ENCODE results near the gene COX7A2. TPM values are rescaled to one million over a fixed set of nuclear protein-coding genes. Genes with fewer than 3 reads are reported as not detected.

COX7A2 gene
- polyA plus RNA-seq, 4 donors, result 214 to 1,298 (median 910) TPM

DNA sequence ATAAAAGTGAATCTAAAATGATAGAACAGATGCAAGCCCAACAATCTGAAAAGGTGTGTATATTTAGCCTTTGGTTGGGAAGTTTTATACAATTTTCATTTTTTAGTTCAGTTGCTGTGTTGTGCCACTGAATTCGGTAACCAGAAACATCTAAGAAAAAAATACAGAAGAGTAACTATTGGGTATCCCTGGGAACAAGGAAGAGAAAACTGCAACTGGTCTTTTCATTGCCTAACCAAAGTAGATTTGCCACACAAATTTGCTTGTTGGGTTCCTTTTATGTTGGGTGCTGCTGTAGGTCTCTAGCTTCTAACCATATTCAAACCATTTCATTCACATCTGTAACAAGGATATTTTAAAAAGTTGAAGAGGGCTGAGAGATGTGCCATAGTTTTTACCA, 43.8 kb upstream of the COX7A2 start:
- Histone ChIP-seq H3K4me1 (ENCODE audit: control insufficient read depth in 3 of 3, insufficient read depth in 2 of 3, low read depth in 1 of 3, low read length in 2 of 3) (peaks cover 2 to 3% (median 2%) of the 10 kb centered on the region in 3 donors), H3K36me3 (ENCODE audit: control insufficient read depth in 3 of 3, insufficient read depth in 2 of 3, low read depth in 1 of 3, low read length in 3 of 3) (peaks cover 0 to 2% (median 0%) of the 10 kb centered on the region in 3 donors), H3K4me3 (ENCODE audit: low read depth in 1 of 3, low read length in 3 of 3) (no peak overlapping the region), H3K9me3 (ENCODE audit: control insufficient read depth in 2 of 2, insufficient read depth in 1 of 2, low read depth in 1 of 2, low read length in 1 of 2) (no peaks in the 10 kb centered on the region), H3K27me3 (ENCODE audit: control insufficient read depth in 3 of 3, insufficient read depth in 3 of 3, low read length in 3 of 3) (no peaks in the 10 kb centered on the region), H3K27ac (ENCODE audit: low read depth in 1 of 3, low read length in 2 of 3) (no peak overlapping the region)
- FAIRE-seq, result no peak
- DNase-seq, result no peak
- 77 to 100% (median 85%) methylated on average over 1 of the region's 1 CpG for WGBS, 3 donors

DNA sequence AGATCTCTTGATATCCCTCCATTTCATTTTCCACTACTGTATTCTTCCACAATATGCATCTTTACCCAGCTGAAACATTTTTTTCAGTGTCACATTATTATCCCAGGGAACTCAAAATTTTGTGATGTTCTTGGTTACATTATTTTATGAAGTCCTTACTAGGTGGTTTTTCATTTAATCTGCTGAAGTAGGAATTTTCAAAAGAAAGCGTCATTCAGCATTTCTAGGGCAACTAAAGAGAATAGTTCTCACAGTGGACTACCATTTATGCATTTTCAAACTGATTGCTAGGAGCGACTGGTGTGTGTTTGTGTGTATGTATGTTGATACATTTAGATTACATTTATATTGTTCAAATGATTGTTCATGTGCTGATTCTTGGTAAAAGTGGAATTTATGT, 43.4 kb upstream of the COX7A2 start:
- Histone ChIP-seq H3K27me3 (ENCODE audit: control insufficient read depth in 3 of 3, insufficient read depth in 3 of 3, low read length in 3 of 3) (no peaks in the 10 kb centered on the region), H3K9me3 (ENCODE audit: control insufficient read depth in 2 of 2, insufficient read depth in 1 of 2, low read depth in 1 of 2, low read length in 1 of 2) (no peaks in the 10 kb centered on the region), H3K4me3 (ENCODE audit: low read depth in 1 of 3, low read length in 3 of 3) (no peak overlapping the region), H3K4me1 (ENCODE audit: control insufficient read depth in 3 of 3, insufficient read depth in 2 of 3, low read depth in 1 of 3, low read length in 2 of 3) (peaks cover 2 to 3% (median 2%) of the 10 kb centered on the region in 3 donors), H3K27ac (ENCODE audit: low read depth in 1 of 3, low read length in 2 of 3) (no peak overlapping the region), H3K36me3 (ENCODE audit: control insufficient read depth in 3 of 3, insufficient read depth in 2 of 3, low read depth in 1 of 3, low read length in 3 of 3) (peaks cover 0 to 2% (median 0%) of the 10 kb centered on the region in 3 donors)
- DNase-seq, result no peak
- WGBS, 3 donors, result 89 to 96% (median 93%) methylated on average over 2 of the region's 2 CpGs
- FAIRE-seq, result no peak

DNA sequence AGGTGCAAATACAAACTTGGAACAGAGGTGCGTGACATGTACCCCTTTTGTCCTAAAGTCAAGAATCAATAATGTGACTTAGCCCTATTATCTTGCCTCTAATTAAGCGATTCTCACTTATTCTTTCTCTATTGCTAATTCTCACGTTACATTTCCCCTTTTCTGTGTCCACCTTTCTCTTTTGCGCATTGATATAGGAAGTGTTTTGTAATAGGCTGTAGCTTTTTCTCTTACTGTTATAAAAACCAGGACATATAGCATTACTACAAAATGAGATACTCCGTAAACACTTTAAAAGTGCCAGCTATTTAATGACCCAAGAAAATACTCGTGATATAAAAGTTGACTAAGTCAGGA, 41.7 kb upstream of the COX7A2 start:
- WGBS, 3 donors, result 0 to 1% (median 1%) methylated on average over 6 of the region's 6 CpGs
- no peak for FAIRE-seq
- Histone ChIP-seq H3K27me3 (ENCODE audit: control insufficient read depth in 3 of 3, insufficient read depth in 3 of 3, low read length in 3 of 3) (no peaks in the 10 kb centered on the region), H3K36me3 (ENCODE audit: control insufficient read depth in 3 of 3, insufficient read depth in 2 of 3, low read depth in 1 of 3, low read length in 3 of 3) (no peaks in the 10 kb centered on the region), H3K27ac (ENCODE audit: low read depth in 1 of 3, low read length in 2 of 3) (peak overlapping the region; percentile 90 to 94 (median 91)), H3K4me1 (ENCODE audit: control insufficient read depth in 3 of 3, insufficient read depth in 2 of 3, low read depth in 1 of 3, low read length in 2 of 3) (peaks cover 2 to 3% (median 2%) of the 10 kb centered on the region in 3 donors), H3K9me3 (ENCODE audit: control insufficient read depth in 2 of 2, insufficient read depth in 1 of 2, low read depth in 1 of 2, low read length in 1 of 2) (no peaks in the 10 kb centered on the region), H3K4me3 (ENCODE audit: low read depth in 1 of 3, low read length in 3 of 3) (peak overlapping the region; percentile 58 to 90 (median 90))
- no peak for DNase-seq

DNA sequence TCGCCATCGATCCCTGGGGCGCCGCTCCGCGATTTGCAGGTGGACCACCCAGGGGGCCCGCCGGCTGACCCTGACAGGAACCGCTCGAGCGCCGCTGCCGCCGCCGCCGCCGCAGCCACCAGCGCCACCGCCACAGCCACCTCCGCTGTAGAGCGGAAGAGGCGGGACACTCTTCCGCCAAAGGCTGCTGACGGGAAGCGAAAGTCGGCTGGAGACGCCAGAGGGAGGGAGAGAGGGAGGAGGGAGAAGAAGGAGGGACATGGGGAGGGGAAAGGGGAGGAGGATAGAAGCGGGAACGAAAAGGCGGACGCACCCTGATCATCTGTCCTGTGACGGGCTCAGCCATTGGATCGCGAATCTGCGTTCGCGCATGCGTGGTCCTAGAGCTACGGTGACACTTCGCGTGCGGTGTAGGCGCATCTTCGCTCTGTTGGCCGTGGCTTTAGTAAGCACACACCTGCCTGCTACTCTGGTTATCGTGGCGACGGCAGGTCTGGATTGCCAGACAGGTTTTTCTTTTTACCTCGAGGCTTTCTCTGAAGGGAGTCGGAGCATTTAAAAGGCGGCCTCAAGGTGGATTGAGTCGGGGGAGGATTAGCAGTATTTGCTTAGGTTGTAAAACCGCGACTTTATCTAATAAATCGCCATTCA, 41.2 kb upstream of the COX7A2 start, which contains the start of gene TMEM30A:
TSS of gene TMEM30A (minus strand) at position 161 of the 651 bp plus-strand sequence. CDS start at position 7, 154 bp downstream.
- H3K4me1 ChIP-seq (ENCODE audit: control insufficient read depth in 3 of 3, insufficient read depth in 2 of 3, low read depth in 1 of 3, low read length in 2 of 3), result peaks cover 2 to 5% (median 2%) of the 10 kb centered on the region in 3 donors
- DNase-seq (peak; percentile 98 to 100), FAIRE-seq (peak; percentile 72)
- H3K36me3 ChIP-seq (ENCODE audit: control insufficient read depth in 3 of 3, insufficient read depth in 2 of 3, low read depth in 1 of 3, low read length in 3 of 3), result no peaks in the 10 kb centered on the region
- H3K4me3 ChIP-seq (ENCODE audit: low read depth in 1 of 3, low read length in 3 of 3), result peak within 1 kb of the TSS; percentile 87 to 90 (median 90)
- WGBS, 3 donors, result 0 to 1% (median 0%) methylated on average over 51 to 55 of the region's 55 CpGs
- no peaks in the 10 kb centered on the region for H3K27me3 ChIP-seq (ENCODE audit: control insufficient read depth in 3 of 3, insufficient read depth in 3 of 3, low read length in 3 of 3)
- no peaks in the 10 kb centered on the region for H3K9me3 ChIP-seq (ENCODE audit: control insufficient read depth in 2 of 2, insufficient read depth in 1 of 2, low read depth in 1 of 2, low read length in 1 of 2)
- H3K27ac ChIP-seq (ENCODE audit: low read depth in 1 of 3, low read length in 2 of 3), result peak within 1 kb of the TSS; percentile 90 to 94 (median 91)

DNA sequence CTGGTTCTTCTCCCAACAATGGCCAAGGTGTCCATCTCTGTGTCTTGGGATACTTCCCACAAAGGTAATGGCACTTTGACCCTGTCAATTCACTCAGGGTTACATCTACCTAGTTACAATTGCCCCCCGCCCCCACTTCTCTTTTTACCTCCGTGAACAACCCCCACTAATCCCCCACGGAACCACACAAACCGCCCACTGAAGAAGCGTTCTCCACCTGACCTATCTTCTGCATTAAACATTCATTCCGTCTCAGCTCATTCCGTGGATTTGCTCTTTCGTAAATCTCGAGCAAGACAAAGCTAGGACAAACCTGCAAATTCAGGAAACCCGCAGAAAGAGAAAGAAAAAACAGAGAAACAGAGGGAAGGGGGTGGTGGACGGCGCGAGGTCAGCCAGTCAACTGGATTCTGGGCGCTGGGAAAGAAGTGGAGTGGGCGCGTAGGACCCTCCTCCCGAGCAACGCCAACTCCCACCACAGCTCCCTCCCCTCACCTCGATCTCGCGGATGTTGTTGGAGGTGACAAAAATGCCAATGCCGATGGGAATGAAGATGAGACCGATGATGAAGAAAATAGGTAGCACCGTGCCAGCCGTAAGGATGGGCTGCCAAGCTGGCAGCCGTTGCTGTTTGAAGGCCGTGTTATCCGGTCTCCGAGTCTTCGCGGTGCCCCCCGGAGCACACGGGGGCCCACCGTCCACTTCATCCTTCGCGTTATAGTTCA, 40.5 kb upstream of the COX7A2 start:
- H3K36me3 ChIP-seq (ENCODE audit: control insufficient read depth in 3 of 3, insufficient read depth in 2 of 3, low read depth in 1 of 3, low read length in 3 of 3), result no peaks in the 10 kb centered on the region
- peak in 1 of 2 donors; percentile 21 for DNase-seq
- H3K4me1 ChIP-seq (ENCODE audit: control insufficient read depth in 3 of 3, insufficient read depth in 2 of 3, low read depth in 1 of 3, low read length in 2 of 3), result peaks cover 2 to 5% (median 2%) of the 10 kb centered on the region in 3 donors
- peak overlapping the region; percentile 75 to 91 (median 88) for H3K27ac ChIP-seq (ENCODE audit: low read depth in 1 of 3, low read length in 2 of 3)
- 0 to 1% (median 0%) methylated on average over 32 to 36 of the region's 36 CpGs for WGBS, 3 donors
- no peaks in the 10 kb centered on the region for H3K27me3 ChIP-seq (ENCODE audit: control insufficient read depth in 3 of 3, insufficient read depth in 3 of 3, low read length in 3 of 3)
- H3K9me3 ChIP-seq (ENCODE audit: control insufficient read depth in 2 of 2, insufficient read depth in 1 of 2, low read depth in 1 of 2, low read length in 1 of 2), result no peaks in the 10 kb centered on the region
- FAIRE-seq, result no peak
- peak overlapping the region; percentile 87 to 90 (median 90) for H3K4me3 ChIP-seq (ENCODE audit: low read depth in 1 of 3, low read length in 3 of 3)

DNA sequence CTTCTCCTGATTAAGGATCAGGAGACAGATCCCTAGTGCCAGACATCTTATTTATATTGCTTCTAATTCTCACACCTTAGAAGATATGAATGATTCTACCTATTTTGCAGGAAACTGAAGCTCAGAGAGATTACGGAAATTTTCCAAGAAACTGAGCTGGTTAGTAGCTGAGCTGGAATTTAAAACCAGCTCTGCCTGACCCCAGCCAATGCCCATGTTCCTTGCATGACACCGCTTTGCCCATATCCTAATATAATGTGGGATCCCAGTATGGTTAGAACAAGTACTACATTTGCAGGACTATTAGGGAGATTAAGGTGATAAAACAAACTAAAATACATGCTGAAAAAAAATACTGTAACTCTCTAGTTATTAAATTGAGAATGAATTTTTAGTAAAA, 39.1 kb upstream of the COX7A2 start:
- no peaks in the 10 kb centered on the region for H3K27me3 ChIP-seq (ENCODE audit: control insufficient read depth in 3 of 3, insufficient read depth in 3 of 3, low read length in 3 of 3)
- FAIRE-seq (no peak), DNase-seq (no peak)
- H3K27ac ChIP-seq (ENCODE audit: low read depth in 1 of 3, low read length in 2 of 3), result no peak overlapping the region
- H3K4me3 ChIP-seq (ENCODE audit: low read depth in 1 of 3, low read length in 3 of 3), result peak overlapping the region in 2 of 3 donors; percentile 2 to 23
- H3K36me3 ChIP-seq (ENCODE audit: control insufficient read depth in 3 of 3, insufficient read depth in 2 of 3, low read depth in 1 of 3, low read length in 3 of 3), result no peaks in the 10 kb centered on the region
- H3K9me3 ChIP-seq (ENCODE audit: control insufficient read depth in 2 of 2, insufficient read depth in 1 of 2, low read depth in 1 of 2, low read length in 1 of 2), result no peaks in the 10 kb centered on the region
- peaks cover 2 to 6% (median 5%) of the 10 kb centered on the region in 3 donors for H3K4me1 ChIP-seq (ENCODE audit: control insufficient read depth in 3 of 3, insufficient read depth in 2 of 3, low read depth in 1 of 3, low read length in 2 of 3)
- 59 to 61% (median 60%) methylated on average over 2 of the region's 2 CpGs for WGBS, 3 donors

DNA sequence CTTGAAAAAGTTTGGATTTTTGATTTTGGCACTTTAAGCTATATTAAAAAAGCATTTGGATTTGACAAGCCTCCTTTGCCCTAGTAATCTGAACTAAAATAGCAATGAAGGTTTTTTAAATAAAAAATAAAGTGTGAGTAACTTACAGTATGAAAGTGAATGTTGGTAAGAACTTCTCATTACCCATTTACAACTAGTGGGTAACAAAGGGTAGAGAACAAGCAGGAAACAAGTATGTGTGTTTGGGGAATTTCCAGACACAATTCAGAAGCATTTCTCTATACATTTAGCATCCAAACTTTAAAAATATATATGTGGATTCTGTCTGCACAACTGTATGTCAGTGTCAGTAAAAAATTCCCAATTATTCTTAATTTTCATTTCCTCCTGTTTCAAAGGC, 38.1 kb upstream of the COX7A2 start:
- no peak overlapping the region for H3K4me3 ChIP-seq (ENCODE audit: low read depth in 1 of 3, low read length in 3 of 3)
- no peaks in the 10 kb centered on the region for H3K27me3 ChIP-seq (ENCODE audit: control insufficient read depth in 3 of 3, insufficient read depth in 3 of 3, low read length in 3 of 3)
- H3K27ac ChIP-seq (ENCODE audit: low read depth in 1 of 3, low read length in 2 of 3), result no peak overlapping the region
- DNase-seq (no peak), FAIRE-seq (no peak)
- H3K9me3 ChIP-seq (ENCODE audit: control insufficient read depth in 2 of 2, insufficient read depth in 1 of 2, low read depth in 1 of 2, low read length in 1 of 2), result no peaks in the 10 kb centered on the region
- H3K36me3 ChIP-seq (ENCODE audit: control insufficient read depth in 3 of 3, insufficient read depth in 2 of 3, low read depth in 1 of 3, low read length in 3 of 3), result peaks cover 0 to 3% (median 0%) of the 10 kb centered on the region in 3 donors
- H3K4me1 ChIP-seq (ENCODE audit: control insufficient read depth in 3 of 3, insufficient read depth in 2 of 3, low read depth in 1 of 3, low read length in 2 of 3), result peaks cover 2 to 11% (median 5%) of the 10 kb centered on the region in 3 donors

DNA sequence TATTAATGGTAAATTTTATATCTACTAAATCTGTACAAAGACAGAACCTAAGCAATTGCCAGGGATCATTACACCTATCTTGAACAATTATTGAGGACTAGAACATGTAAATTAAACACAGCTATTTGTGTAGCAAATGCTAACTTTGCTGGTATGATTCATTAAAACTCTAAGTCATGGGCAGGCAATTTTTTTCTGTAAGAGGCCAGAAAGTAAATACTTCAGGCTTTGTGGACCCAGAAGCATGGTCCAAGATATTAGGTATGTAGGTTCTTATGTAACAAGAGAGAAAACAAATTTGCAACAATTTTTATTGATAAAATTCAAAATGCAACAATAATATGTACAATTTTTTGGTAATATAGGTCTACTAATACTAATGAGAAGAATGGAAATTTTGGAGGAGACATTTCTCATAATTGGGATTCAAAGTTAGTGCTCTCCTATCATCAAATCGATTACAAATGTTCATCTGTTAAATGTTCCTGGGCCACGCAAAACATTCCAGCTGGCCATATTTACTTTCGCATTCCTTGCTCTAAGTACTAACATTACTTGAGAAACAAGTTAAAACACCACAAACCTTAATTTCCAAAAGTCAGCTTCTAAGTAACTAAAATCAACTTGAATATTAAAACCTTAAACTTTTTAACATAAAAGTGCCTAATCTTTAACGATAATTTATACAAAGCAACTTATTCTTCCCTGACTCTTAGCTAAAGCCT, 36.7 kb upstream of the COX7A2 start:
- H3K36me3 ChIP-seq (ENCODE audit: control insufficient read depth in 3 of 3, insufficient read depth in 2 of 3, low read depth in 1 of 3, low read length in 3 of 3), result peaks cover 0 to 3% (median 2%) of the 10 kb centered on the region in 3 donors
- H3K4me1 ChIP-seq (ENCODE audit: control insufficient read depth in 3 of 3, insufficient read depth in 2 of 3, low read depth in 1 of 3, low read length in 2 of 3), result peaks cover 2 to 11% (median 2%) of the 10 kb centered on the region in 3 donors
- 65 to 81% (median 74%) methylated on average over 4 of the region's 4 CpGs for WGBS, 3 donors
- no peak overlapping the region for H3K27ac ChIP-seq (ENCODE audit: low read depth in 1 of 3, low read length in 2 of 3)
- H3K4me3 ChIP-seq (ENCODE audit: low read depth in 1 of 3, low read length in 3 of 3), result no peak overlapping the region
- FAIRE-seq (no peak), DNase-seq (no peak)
- H3K9me3 ChIP-seq (ENCODE audit: control insufficient read depth in 2 of 2, insufficient read depth in 1 of 2, low read depth in 1 of 2, low read length in 1 of 2), result no peaks in the 10 kb centered on the region
- no peaks in the 10 kb centered on the region for H3K27me3 ChIP-seq (ENCODE audit: control insufficient read depth in 3 of 3, insufficient read depth in 3 of 3, low read length in 3 of 3)
